Activated CD8-positive, alpha-beta T cell treated with anti-CD3 and anti-CD28 coated beads for 36 hours (primary cell): Measurements from ENCODE around the gene CRTC1. TPM values are rescaled to one million over a fixed set of nuclear protein-coding genes. Genes with fewer than 3 reads are reported as not detected.

Source experiments
- ATAC-seq: fragments of 200-7000 bp; cut with Tn5 transposase; one replicate; pipeline ENCODE4 v1.10.0; 2021; ENCODE audit warnings: mild to moderate bottlenecking, moderate library complexity
- CTCF ChIA-PET: fragments of 350-600 bp; sonication (Branson Sonifier 250); formaldehyde crosslinking; loops from one replicate; lab custom pipeline; 2021; ENCODE audit warnings: antibody characterized with exemption; lab: Charles Lee
- POLR2A ChIA-PET: fragments of 350-600 bp; sonication (Branson Sonifier 250); formaldehyde crosslinking; loops from one replicate; lab custom pipeline; 2021; ENCODE audit warnings: antibody characterized with exemption; lab: Charles Lee
- DNase-seq: peaks from one replicate; pipeline ENCODE4 v3.0.0-alpha.2; 2020
- H3K27ac Mint-ChIP-seq: one replicate; pipeline ENCODE4 v1.8.0; 2021; ENCODE audit warnings: mild to moderate bottlenecking, mixed read lengths
- H3K27me3 Mint-ChIP-seq: one replicate; pipeline ENCODE4 v1.8.0; 2021; ENCODE audit warnings: mixed read lengths
- H3K36me3 Mint-ChIP-seq: one replicate; pipeline ENCODE4 v1.8.0; 2021; ENCODE audit warnings: low read depth, mixed read lengths
- H3K4me1 Mint-ChIP-seq: one replicate; pipeline ENCODE4 v1.8.0; 2021; ENCODE audit warnings: low read depth, mixed read lengths
- H3K4me3 Mint-ChIP-seq: one replicate; pipeline ENCODE4 v1.8.0; 2021; ENCODE audit warnings: mild to moderate bottlenecking, moderate library complexity, mixed read lengths
- H3K9me3 Mint-ChIP-seq: one replicate; pipeline ENCODE4 v1.8.0; 2021; ENCODE audit warnings: mixed read lengths
- intact Hi-C: fragments of 100-400 bp; cut with micrococcal nuclease; formaldehyde crosslinking; loops from one replicate; pipeline ENCODE4 v1.10.0; 2022
- total RNA-seq, 2 experiments: library from RNA; stranded (reverse); gene quantifications; one replicate each; pipeline ENCODE4 v1.2.3, GENCODE V29; 2021
- TF ChIP-seq, protein P1 (sequence below): fragments of 200-600 bp; IDR thresholded peaks from one replicate; pipeline ENCODE4 v1.8.0; 2022; ENCODE audit warnings: antibody characterized with exemption, mild to moderate bottlenecking

Gene CRTC1
- total RNA-seq, 2 experiments from 2014 or later, result 4.4 to 4.5 TPM

DNA sequence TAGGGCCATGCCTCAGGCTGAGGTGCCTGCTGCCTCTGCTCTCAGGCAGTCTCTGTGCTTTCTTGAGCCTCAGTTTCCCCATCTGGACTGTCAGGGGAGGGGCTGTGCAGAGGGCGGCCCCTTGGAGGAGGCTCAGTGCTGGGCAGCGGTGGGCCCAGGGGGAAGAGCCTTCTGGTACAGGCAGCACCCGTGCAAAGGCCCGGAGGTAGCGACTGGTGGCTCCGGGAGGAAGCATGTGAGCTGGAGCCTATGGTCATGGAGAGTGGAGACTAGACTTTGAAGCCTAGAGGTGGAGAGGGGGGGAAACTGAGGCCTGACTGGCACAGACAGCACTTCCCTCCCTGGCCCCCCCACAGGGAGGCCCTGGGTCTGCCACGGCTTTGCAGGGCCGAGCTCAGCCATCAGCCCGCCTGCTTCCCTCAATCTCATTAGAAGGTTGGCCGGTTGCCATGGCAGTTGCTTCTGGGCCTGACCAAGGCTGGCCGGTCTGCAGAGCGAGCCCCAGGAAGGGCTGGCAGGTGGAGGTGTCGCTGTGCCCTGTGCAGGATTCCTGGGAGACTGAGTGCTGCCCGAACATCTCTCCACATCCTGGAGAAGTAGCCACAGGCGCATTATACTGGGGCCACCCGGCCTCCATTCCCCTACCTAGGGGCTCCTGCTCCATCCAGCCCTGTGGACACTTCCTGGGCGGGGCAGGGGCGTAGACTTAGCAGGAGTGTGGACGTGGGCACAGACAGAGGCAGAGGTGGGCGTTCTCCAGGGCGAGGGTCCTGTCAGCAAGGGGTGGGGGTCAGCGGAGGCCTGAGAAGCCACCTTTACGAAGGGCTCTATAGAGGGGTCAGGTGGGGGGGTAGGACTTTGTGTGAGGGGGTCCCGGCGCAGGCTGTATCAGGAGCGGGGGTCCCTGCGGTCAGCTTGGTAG, 53.2 kb downstream of the CRTC1 start:
- TF ChIP-seq, protein P1, sequence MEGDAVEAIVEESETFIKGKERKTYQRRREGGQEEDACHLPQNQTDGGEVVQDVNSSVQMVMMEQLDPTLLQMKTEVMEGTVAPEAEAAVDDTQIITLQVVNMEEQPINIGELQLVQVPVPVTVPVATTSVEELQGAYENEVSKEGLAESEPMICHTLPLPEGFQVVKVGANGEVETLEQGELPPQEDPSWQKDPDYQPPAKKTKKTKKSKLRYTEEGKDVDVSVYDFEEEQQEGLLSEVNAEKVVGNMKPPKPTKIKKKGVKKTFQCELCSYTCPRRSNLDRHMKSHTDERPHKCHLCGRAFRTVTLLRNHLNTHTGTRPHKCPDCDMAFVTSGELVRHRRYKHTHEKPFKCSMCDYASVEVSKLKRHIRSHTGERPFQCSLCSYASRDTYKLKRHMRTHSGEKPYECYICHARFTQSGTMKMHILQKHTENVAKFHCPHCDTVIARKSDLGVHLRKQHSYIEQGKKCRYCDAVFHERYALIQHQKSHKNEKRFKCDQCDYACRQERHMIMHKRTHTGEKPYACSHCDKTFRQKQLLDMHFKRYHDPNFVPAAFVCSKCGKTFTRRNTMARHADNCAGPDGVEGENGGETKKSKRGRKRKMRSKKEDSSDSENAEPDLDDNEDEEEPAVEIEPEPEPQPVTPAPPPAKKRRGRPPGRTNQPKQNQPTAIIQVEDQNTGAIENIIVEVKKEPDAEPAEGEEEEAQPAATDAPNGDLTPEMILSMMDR, result no peak
- H3K4me3 Mint-ChIP-seq, result no peak overlapping the region
- intact Hi-C loops, result no loop called here
- no peak for DNase-seq
- ATAC-seq, result no peak
- peaks cover 3% of the 10 kb centered on the region for H3K4me1 Mint-ChIP-seq
- ChIA-PET CTCF (no interaction called here), POLR2A (no interaction called here)
- H3K27me3 Mint-ChIP-seq, result no peaks in the 10 kb centered on the region
- no peaks in the 10 kb centered on the region for H3K36me3 Mint-ChIP-seq
- H3K27ac Mint-ChIP-seq, result no peak overlapping the region
- H3K9me3 Mint-ChIP-seq, result no peaks in the 10 kb centered on the region

DNA sequence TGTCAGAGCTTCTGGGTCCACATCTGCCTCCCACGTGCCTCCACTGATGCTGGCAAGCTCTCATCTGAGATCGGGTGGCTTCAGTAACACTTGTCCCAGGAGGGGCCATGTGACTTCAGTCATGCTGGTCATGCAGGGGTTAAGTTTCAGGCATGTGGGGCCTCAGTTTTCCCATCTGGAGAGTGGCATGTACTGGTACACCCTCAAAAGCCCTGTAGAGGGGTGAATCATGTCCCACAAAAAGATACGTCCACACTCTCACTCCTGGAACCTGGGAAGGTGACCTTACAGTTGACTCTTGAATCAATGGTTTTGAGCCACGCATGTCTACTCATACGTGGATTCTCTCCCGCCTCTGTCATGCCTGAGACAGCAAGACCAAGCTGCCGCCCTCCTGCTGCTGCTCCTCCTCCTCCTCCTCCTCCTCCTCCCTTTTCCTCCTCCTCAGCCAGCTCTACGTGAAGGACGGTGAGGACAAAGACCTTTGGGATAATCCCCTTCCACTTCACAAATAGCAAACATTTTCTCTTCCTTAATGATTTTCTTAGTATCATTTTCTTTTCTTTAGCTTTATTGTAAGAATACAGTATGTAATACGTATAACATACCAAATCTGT, 54.0 kb downstream of the CRTC1 start:
- DNase-seq, result no peak
- Mint-ChIP-seq H3K9me3 (no peaks in the 10 kb centered on the region), H3K27ac (no peak overlapping the region), H3K4me1 (peaks cover 3% of the 10 kb centered on the region), H3K4me3 (no peak overlapping the region), H3K36me3 (no peaks in the 10 kb centered on the region), H3K27me3 (no peaks in the 10 kb centered on the region)
- ATAC-seq, result no peak
- ChIA-PET CTCF (no interaction called here), POLR2A (no interaction called here)
- intact Hi-C loops, result no loop called here
- TF ChIP-seq, protein P1, result no peak

DNA sequence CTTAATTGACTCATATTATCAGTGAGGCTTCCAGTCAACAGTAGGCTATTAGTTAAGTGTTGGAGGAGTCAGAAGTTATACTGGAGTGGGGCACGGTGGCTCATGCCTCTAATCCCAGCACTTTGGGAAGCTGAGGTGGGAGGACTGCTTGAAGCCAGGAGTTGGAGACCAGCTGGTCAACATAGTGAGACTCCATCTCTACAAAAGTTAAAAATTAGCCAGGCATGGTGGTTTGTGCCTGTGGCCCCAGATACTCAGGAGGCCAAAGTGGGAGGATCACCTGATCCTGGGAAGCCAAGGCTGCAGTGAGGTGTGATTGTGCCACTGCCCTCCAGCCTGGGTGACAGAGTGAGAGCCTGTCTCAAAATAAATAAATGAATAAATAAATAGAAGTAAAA, 54.5 kb downstream of the CRTC1 start:
- POLR2A ChIA-PET, result no interaction called here
- Mint-ChIP-seq H3K4me1 (peaks cover 3% of the 10 kb centered on the region), H3K36me3 (no peaks in the 10 kb centered on the region), H3K27me3 (no peaks in the 10 kb centered on the region), H3K9me3 (no peaks in the 10 kb centered on the region), H3K4me3 (no peak overlapping the region), H3K27ac (no peak overlapping the region)
- intact Hi-C loops, result no loop called here
- TF ChIP-seq, protein P1, result no peak
- CTCF ChIA-PET, result no interaction called here
- ATAC-seq (no peak), DNase-seq (no peak)

DNA sequence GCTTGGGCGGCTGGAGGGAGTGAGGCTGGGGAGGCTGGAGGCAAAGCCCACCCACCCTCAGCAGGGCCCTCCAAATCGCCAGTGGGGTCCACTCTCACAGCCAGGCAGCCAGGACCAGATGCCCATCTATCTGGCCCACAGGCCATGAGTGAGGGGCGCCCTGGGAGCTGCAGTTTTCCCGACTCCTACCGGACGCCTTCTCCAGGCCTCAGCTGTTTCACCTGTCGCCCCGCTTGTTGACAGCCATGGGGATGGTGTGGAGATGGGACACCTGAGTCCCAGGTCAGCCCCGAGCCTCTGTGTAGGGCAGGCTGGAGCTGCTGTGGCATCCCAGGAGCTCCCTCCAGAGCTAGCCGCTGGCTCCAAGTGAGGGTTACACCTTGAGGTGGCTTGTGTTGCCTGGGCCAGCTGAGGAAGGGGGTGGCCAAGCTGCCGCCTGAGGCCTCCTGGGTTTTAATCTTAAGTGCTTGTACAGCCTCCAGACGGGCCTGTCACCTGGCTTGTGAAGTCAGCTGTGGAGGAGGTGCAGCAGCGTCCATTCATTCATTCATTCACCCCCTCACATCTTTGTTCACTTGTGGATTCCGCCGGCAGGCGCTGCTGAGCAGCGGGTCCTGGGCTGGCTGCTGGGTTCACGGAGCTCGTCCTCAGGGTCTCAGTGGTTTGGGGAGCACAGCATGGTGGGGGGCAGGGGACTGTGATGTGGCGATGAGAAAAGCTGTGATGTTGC, 55.6 kb downstream of the CRTC1 start:
- peaks cover 3% of the 10 kb centered on the region for H3K4me1 Mint-ChIP-seq
- H3K36me3 Mint-ChIP-seq, result no peaks in the 10 kb centered on the region
- H3K27ac Mint-ChIP-seq, result no peak overlapping the region
- H3K27me3 Mint-ChIP-seq, result no peaks in the 10 kb centered on the region
- DNase-seq (no peak), ATAC-seq (no peak)
- no peaks in the 10 kb centered on the region for H3K9me3 Mint-ChIP-seq
- TF ChIP-seq, protein P1, result no peak
- ChIA-PET CTCF (interaction anchor here (0.7 to 1.3 kb wide), 2 partner anchors 108 to 1197 kb away, joined by 3 to 4 read pairs; no protein-coding TSS in a partner anchor), POLR2A (no interaction called here)
- intact Hi-C loops, result no loop called here
- H3K4me3 Mint-ChIP-seq, result no peak overlapping the region
